CD4-positive, alpha-beta T cell treated with Interleukin-2 at 100 ng/mL for 4 hours (primary cell): ENCODE data around the gene EPHA10.

Experiments
- DNase-seq: peaks from one replicate; pipeline ENCODE4 v3.0.0-alpha.2; 2020; ENCODE audit warnings: low spot score

EPHA10 gene

DNA sequence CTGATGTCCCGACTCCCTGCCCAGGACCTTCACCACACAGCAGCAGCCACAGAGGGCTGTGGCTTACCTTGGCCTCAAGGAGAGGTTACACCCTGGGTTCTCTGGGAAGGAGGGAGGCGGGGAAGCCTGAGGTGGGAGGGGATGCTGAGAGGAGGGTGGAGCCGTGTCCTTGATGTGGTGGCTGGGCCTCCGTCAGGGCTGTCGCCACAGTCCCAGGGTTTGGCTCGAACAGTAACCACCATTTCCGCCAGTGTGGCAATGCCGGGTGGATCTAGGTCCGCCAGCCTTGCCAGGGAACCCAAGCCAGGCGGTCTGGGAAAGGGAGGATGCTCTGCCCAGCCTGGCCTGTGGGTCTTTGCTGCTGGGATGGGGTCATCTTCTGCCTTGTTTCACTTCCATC, 91.0 kb downstream of the EPHA10 start:
- DNase-seq, result peak; percentile 63

DNA sequence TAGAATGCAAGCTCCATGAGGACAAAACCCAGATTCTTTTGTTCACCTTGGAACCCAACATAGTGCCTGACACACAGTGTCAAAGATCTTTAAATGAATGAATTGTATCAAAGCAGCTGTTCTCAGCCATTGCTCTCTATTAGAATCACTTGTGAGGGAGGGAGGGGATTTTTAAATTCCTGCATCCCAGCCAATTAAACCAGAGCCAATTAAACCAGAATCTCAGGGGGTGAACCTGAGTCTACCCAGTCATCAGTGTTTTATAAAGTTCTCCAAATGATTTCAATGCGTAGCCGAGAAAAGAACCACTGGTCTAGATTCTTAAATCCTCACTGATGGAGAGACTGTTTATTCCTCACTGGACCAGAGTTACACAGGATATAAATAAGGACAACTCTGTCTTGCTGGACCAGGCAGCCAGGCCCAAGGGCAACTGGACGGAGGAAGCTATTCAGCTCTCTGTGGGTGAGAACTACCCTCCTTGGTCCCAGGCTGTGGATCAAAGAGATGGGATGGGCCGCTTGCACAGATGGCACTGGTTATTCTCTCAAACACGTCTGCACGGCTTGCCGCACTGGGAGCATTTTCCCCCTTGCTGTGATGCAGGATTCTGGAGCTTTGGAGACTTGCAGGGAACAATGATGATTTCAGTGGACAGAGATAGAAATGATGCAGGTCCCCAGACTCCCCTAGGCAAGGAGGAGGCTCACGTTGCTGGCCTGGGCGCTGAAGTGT, 92.6 kb downstream of the EPHA10 start:
- DNase-seq, result no peak

DNA sequence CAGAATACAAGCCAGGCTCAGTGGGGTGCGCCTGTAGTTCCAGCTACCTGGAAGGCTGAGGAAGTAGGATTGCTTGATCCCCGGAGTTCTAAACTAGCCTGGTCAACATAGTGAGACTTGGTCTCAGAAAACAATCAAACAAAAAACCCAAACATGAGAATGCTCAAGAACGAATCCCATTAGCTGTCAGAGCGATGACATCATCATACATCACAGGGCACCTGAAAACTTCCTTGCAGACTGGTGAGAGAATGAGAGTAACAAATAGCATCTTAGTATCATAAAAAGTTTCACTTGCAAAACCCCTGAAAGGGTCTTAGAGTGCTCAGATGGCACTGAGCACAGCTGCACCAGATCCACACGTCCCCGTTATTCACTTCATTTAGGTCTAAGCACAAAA, 93.7 kb downstream of the EPHA10 start:
- no peak for DNase-seq

DNA sequence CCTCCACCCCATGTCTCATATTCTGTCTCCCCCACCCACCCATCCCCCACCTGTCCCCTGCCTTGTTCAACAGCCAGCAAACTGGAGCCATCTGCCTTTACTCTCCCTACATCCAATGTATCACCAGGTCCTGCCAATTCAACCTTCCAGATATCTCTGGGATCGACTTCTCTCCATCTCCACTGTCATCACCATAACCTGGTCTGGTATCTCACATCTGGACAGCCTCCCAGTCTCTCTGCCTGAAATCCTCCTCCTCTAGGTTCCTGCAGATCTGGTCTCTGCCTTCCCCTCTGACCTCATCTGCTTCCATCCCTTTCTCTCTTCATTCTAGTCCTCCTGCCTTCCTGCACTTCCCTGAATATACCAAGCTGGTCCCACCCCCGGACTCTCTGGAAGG, 94.8 kb downstream of the EPHA10 start:
- DNase-seq, result no peak

DNA sequence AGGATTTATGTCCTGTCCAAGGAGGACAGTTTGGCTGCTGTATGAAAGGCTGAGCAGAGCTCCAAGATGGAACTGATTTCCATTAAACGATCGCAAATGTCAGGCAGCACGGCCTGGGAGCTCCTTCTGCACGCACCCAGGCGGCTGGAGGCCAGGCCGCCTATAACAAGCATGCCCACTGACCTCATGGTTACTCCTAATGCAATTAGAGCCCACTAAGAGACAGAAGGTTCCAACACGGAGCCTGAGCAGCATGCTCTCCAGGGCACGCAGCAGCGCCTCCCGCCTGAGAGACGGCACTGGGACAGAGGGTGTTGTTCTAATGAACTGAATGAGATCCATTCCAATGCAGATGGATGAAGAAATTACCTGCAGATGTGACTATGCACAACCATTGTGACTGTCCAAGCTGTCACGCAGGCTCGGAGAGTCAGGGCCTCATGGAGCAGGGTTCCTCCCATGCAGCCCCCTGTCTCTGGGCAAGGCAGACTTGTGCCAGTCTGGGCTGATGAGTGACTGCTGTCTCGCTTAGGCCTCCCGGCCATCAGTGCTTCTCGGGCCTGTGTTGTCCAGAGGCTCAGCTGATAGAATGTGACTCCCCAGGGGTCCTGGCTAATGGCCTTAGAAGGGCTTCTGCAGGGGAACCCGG, 97.8 kb downstream of the EPHA10 start:
- no peak for DNase-seq

DNA sequence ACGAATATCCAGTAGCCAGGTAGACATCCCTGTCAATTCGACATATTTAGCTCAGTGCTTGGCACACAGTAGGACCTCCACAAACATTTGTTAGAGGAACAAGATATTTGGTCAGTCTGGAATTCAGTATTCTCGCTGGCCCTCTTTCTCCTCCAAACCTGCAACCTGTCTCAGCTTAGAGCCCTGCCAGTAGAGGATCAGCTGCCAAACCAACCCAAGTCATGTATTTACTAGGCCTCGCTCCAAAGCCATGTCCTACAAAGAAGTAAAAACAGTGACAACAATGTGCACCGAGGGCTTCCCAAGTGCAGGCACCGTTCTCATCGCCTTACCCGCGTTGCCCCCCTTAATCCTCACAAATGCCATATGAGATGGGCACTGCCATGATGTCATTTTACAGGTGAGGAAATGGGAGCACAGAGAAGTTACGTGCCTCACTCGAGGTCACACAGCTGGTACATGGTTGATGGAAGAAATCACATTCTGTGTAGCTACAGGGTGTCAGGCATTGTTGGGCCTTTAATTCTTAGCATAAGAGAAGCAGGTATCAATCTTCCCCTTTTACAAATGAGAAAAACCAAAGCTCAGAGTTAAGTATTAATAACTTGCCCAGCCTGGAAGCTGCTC, 98.6 kb downstream of the EPHA10 start:
- DNase-seq, result no peak
